Stimulated activated CD4-positive, alpha-beta T cell treated with anti-CD3 and anti-CD28 coated beads, Interleukin-15, amount 100 ng/mL, for 24 hours (primary cell): ENCODE data around the gene SLC7A9.
"Not testable (repeated sequence)": the region's sequence is repeated elsewhere in the genome, so short reads cannot be mapped to it uniquely, and the experiment has no call there.

Source experiments
- DNase-seq: peaks from one replicate; pipeline ENCODE4 v3.0.0-alpha.2; 2020

Gene SLC7A9

GRCh38 chr19:32787161-32787813 is 82.3 kb downstream of the SLC7A9 start:
- not testable (repeated sequence) for DNase-seq

DNA sequence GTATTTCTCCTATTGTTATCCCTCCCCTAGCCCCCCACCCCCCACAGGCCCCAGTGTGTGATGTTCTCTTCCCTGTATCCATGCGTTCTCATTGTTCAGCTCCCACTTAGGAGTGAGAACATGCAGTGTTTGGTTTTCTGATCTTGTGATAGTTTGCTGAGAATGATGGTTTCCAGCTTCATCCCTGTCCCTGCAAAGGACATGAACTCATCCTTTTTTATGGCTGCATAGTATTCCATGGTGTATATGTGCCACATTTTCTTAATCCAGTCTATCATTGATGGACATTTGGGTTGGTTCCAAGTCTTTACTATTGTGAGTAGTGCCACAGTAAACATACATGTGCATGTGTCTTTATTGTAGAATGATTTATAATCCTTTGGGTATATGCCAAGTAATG is 87.5 kb downstream of the SLC7A9 start:
- DNase-seq = not testable (repeated sequence)

GRCh38 chr19:32781280-32781679 is 88.3 kb downstream of the SLC7A9 start:
- DNase-seq = no peak
